HepG2 (cell line): Measurements from ENCODE around the gene WDSUB1. TPM values are rescaled to one million over a fixed set of nuclear protein-coding genes. Genes with fewer than 3 reads are reported as not detected.

Experiments used
- ATRX ChIP-seq: sonication (generic); formaldehyde crosslinking; IDR thresholded peaks from 2 replicates; pipeline ENCODE4 v1.4.0; 2020; ENCODE audit warnings: missing genetic modification reagents, borderline replicate concordance
- BORCS8-MEF2B ChIP-seq: sonication (generic); formaldehyde crosslinking; IDR thresholded peaks from 2 replicates; pipeline ENCODE4 v1.8.0; 2022; ENCODE audit warnings: mild to moderate bottlenecking, missing genetic modification reagents
- PPARG ChIP-seq: conservative IDR thresholded peaks from 2 replicates; pipeline ENCODE4 v1.6.1; 2016; ENCODE audit warnings: missing biosample characterization, missing genetic modification reagents
- TAF1 ChIP-seq: sonication (generic); formaldehyde crosslinking; IDR thresholded peaks from 2 replicates; pipeline ENCODE4 v1.4.0; 2020; ENCODE audit warnings: missing genetic modification reagents
- TBX3 ChIP-seq: fragments of 450-650 bp; IDR thresholded peaks from 2 replicates; pipeline ENCODE4 v1.6.1; 2017; ENCODE audit warnings: antibody characterized with exemption, mild to moderate bottlenecking, inconsistent platforms, borderline replicate concordance
- ZBTB3 ChIP-seq: sonication (generic); formaldehyde crosslinking; IDR thresholded peaks from 2 replicates; pipeline ENCODE4 v1.4.0; 2020; ENCODE audit warnings: low read depth, mild to moderate bottlenecking, moderate library complexity, missing genetic modification reagents, borderline replicate concordance
- ZNF136 ChIP-seq: sonication (generic); formaldehyde crosslinking; IDR thresholded peaks from 2 replicates; pipeline ENCODE4 v1.8.1; 2022; ENCODE audit warnings: low read depth, mild to moderate bottlenecking, moderate library complexity, missing genetic modification reagents
- ZNF577 ChIP-seq: sonication (generic); formaldehyde crosslinking; IDR thresholded peaks from 2 replicates; pipeline ENCODE4 v1.4.0; 2020; ENCODE audit warnings: mild to moderate bottlenecking, low read depth, missing genetic modification reagents, borderline replicate concordance
- ZNF883 ChIP-seq: sonication (generic); formaldehyde crosslinking; IDR thresholded peaks from 2 replicates; pipeline ENCODE4 v1.5.1; 2020; ENCODE audit warnings: mild to moderate bottlenecking, missing genetic modification reagents; ENCODE audit errors: not compliant biosample characterization
- polyA plus RNA-seq, 8 experiments: library from polyadenylated mRNA; depleted of rRNA in 3 of 8; stranded (reverse) in 7 of 8; unstranded in 1 of 8; fragments of >200 nt; fragmentation: Illumina TruSeq in 4 of 8; extraction: Trizol in 4 of 8; gene quantifications; 2 replicates each; pipeline versions ENCODE4 v1.2.1 to v1.2.3, GENCODE V29; 2011 to 2016; ENCODE audit warnings: low read depth in 4 of 8, missing spikeins in 1 of 8, mixed read lengths in 1 of 8; ENCODE audit not compliant: insufficient read depth in 1 of 8
- total RNA-seq, 5 experiments: library from RNA; depleted of rRNA; stranded (reverse); fragments of >200 nt; fragmentation: Illumina TruSeq; extraction: Trizol; gene quantifications; 2 replicates each; pipeline ENCODE4 v1.2.3, GENCODE V29; 2016; ENCODE audit warnings: low read depth in 1 of 5
- TF ChIP-seq, protein P1 (sequence below): sonication (generic); formaldehyde crosslinking; IDR thresholded peaks from 2 replicates; pipeline ENCODE4 v1.4.0; 2020; ENCODE audit warnings: mild to moderate bottlenecking, missing genetic modification reagents
- TF ChIP-seq, protein P2 (sequence below): sonication (generic); formaldehyde crosslinking; IDR thresholded peaks from 2 replicates; pipeline ENCODE4 v1.5.0; 2020; ENCODE audit warnings: mild to moderate bottlenecking, missing genetic modification reagents
- TF ChIP-seq, protein P3 (sequence below): sonication (generic); formaldehyde crosslinking; IDR thresholded peaks from 2 replicates; pipeline ENCODE4 v1.4.0; 2020; ENCODE audit warnings: missing genetic modification reagents
- TF ChIP-seq, protein P4 (sequence below): IDR thresholded peaks from 2 replicates; pipeline ENCODE4 v1.6.1; 2016; ENCODE audit warnings: missing genetic modification reagents, missing compliant biosample characterization
- TF ChIP-seq, protein P5 (sequence below): sonication (generic); formaldehyde crosslinking; IDR thresholded peaks from 2 replicates; pipeline ENCODE4 v1.8.0; 2022; ENCODE audit warnings: missing genetic modification reagents, mild to moderate bottlenecking, moderate library complexity, borderline replicate concordance
- TF ChIP-seq, protein P6 (sequence below): IDR thresholded peaks from 2 replicates; pipeline ENCODE4 v1.6.1; 2016; ENCODE audit warnings: low read depth, control low read depth

Gene WDSUB1
- total and polyA plus RNA-seq, 2 of the 13 experiments (the other 11 are each of a cell fraction or from before 2014, with no cell fraction given) = 10.1 to 10.7 TPM

DNA sequence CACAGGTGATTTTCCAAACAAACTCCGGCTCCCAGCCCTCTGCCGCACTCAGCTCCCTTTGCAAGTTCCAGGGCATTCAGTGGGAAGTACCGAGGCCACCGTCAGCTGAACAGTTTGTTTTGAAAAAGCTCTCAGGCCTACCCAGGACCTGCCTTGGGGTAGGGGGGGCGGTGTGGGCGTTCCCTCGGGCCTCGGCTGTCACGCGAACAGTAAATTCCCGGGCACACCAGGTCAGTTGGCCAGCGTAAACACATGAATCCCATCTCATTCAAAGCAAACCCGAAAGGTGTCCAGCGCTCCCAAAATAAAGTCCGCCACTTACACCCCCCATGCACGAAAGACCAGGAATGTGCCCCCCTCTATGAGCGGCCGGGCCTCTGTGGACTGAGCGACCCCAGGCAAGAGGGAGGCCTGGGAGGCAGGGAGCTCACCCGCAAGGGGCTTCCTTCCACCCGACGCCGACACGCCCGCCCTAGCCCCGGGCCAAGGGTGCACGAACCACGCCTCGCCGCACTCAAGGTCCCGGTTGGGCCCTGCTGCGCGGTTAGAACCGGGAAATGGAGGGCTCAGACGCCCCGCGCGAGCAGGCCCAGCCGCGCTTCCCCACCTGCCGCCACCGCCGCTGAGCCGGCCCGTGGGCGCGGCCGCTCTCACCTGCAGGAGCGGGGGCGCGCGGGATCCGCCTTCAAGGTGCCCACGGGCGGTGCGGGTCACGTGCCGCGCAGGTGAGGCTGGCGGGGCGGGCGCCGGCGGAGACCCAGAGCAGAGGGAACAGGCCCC, at the start of gene WDSUB1 (continued):
- TF ChIP-seq ZBTB3 (CRISPR knock-in tag) = no peak; the same call in 1 of the 2 replicates
- TF ChIP-seq ZNF136 = no peak
- 0 out of 2 replicates have a peak, but pooled peaks have one; percentile 38 for TF ChIP-seq TAF1
- peak; percentile 90 for TF ChIP-seq ZNF883 (CRISPR knock-in tag)
- TF ChIP-seq, protein P1, sequence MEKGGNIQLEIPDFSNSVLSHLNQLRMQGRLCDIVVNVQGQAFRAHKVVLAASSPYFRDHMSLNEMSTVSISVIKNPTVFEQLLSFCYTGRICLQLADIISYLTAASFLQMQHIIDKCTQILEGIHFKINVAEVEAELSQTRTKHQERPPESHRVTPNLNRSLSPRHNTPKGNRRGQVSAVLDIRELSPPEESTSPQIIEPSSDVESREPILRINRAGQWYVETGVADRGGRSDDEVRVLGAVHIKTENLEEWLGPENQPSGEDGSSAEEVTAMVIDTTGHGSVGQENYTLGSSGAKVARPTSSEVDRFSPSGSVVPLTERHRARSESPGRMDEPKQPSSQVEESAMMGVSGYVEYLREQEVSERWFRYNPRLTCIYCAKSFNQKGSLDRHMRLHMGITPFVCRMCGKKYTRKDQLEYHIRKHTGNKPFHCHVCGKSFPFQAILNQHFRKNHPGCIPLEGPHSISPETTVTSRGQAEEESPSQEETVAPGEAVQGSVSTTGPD (CRISPR knock-in tag) = no peak
- TF ChIP-seq, protein P2, sequence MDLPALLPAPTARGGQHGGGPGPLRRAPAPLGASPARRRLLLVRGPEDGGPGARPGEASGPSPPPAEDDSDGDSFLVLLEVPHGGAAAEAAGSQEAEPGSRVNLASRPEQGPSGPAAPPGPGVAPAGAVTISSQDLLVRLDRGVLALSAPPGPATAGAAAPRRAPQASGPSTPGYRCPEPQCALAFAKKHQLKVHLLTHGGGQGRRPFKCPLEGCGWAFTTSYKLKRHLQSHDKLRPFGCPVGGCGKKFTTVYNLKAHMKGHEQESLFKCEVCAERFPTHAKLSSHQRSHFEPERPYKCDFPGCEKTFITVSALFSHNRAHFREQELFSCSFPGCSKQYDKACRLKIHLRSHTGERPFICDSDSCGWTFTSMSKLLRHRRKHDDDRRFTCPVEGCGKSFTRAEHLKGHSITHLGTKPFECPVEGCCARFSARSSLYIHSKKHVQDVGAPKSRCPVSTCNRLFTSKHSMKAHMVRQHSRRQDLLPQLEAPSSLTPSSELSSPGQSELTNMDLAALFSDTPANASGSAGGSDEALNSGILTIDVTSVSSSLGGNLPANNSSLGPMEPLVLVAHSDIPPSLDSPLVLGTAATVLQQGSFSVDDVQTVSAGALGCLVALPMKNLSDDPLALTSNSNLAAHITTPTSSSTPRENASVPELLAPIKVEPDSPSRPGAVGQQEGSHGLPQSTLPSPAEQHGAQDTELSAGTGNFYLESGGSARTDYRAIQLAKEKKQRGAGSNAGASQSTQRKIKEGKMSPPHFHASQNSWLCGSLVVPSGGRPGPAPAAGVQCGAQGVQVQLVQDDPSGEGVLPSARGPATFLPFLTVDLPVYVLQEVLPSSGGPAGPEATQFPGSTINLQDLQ (CRISPR knock-in tag) = no peak
- TF ChIP-seq, protein P3, sequence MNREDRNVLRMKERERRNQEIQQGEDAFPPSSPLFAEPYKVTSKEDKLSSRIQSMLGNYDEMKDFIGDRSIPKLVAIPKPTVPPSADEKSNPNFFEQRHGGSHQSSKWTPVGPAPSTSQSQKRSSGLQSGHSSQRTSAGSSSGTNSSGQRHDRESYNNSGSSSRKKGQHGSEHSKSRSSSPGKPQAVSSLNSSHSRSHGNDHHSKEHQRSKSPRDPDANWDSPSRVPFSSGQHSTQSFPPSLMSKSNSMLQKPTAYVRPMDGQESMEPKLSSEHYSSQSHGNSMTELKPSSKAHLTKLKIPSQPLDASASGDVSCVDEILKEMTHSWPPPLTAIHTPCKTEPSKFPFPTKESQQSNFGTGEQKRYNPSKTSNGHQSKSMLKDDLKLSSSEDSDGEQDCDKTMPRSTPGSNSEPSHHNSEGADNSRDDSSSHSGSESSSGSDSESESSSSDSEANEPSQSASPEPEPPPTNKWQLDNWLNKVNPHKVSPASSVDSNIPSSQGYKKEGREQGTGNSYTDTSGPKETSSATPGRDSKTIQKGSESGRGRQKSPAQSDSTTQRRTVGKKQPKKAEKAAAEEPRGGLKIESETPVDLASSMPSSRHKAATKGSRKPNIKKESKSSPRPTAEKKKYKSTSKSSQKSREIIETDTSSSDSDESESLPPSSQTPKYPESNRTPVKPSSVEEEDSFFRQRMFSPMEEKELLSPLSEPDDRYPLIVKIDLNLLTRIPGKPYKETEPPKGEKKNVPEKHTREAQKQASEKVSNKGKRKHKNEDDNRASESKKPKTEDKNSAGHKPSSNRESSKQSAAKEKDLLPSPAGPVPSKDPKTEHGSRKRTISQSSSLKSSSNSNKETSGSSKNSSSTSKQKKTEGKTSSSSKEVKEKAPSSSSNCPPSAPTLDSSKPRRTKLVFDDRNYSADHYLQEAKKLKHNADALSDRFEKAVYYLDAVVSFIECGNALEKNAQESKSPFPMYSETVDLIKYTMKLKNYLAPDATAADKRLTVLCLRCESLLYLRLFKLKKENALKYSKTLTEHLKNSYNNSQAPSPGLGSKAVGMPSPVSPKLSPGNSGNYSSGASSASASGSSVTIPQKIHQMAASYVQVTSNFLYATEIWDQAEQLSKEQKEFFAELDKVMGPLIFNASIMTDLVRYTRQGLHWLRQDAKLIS (CRISPR knock-in tag) = 0 out of 2 replicates have a peak, but pooled peaks have one; percentile 58
- 0 out of 2 replicates have a peak, but pooled peaks have one; percentile 6 for TF ChIP-seq TBX3
- peak; percentile 93; the same call in 1 of the 2 replicates for TF ChIP-seq BORCS8-MEF2B (CRISPR knock-in tag)
- TF ChIP-seq, protein P4, sequence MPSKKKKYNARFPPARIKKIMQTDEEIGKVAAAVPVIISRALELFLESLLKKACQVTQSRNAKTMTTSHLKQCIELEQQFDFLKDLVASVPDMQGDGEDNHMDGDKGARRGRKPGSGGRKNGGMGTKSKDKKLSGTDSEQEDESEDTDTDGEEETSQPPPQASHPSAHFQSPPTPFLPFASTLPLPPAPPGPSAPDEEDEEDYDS = no peak
- TF ChIP-seq, protein P5, sequence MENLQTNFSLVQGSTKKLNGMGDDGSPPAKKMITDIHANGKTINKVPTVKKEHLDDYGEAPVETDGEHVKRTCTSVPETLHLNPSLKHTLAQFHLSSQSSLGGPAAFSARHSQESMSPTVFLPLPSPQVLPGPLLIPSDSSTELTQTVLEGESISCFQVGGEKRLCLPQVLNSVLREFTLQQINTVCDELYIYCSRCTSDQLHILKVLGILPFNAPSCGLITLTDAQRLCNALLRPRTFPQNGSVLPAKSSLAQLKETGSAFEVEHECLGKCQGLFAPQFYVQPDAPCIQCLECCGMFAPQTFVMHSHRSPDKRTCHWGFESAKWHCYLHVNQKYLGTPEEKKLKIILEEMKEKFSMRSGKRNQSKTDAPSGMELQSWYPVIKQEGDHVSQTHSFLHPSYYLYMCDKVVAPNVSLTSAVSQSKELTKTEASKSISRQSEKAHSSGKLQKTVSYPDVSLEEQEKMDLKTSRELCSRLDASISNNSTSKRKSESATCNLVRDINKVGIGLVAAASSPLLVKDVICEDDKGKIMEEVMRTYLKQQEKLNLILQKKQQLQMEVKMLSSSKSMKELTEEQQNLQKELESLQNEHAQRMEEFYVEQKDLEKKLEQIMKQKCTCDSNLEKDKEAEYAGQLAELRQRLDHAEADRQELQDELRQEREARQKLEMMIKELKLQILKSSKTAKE (CRISPR knock-in tag) = peak; percentile 20; the same call in 1 of the 2 replicates
- TF ChIP-seq, protein P6, sequence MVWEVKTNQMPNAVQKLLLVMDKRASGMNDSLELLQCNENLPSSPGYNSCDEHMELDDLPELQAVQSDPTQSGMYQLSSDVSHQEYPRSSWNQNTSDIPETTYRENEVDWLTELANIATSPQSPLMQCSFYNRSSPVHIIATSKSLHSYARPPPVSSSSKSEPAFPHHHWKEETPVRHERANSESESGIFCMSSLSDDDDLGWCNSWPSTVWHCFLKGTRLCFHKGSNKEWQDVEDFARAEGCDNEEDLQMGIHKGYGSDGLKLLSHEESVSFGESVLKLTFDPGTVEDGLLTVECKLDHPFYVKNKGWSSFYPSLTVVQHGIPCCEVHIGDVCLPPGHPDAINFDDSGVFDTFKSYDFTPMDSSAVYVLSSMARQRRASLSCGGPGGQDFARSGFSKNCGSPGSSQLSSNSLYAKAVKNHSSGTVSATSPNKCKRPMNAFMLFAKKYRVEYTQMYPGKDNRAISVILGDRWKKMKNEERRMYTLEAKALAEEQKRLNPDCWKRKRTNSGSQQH (CRISPR knock-in tag) = no peak
- no peak for TF ChIP-seq ATRX (CRISPR knock-in tag)
- TF ChIP-seq ZNF577 (CRISPR knock-in tag) = 0 out of 2 replicates have a peak, but pooled peaks have one; percentile 73
- peak; percentile 16; the same call in 1 of the 2 replicates for TF ChIP-seq PPARG (CRISPR knock-in tag)
